Uterus (tissue), 2 donors: Measurements from ENCODE around the gene PLEKHD1.

Experiments used
- POLR2A ChIP-seq, 2 donors: fragments of 450-650 bp; IDR thresholded peaks; one replicate each; pipeline ENCODE4 v1.6.1; 2016; ENCODE audit warnings: antibody characterized with exemption in 2 of 2, mild to moderate bottlenecking in 1 of 2, moderate library complexity in 1 of 2
- TF ChIP-seq, protein P1 (sequence below), 4 experiments: fragments of 200-600 bp in 2 of 4; fragments of 450-650 bp in 2 of 4; sonication (generic) in 2 of 4; IDR thresholded peaks; one replicate each; pipeline ENCODE4 v1.5.1; 2016 to 2019; ENCODE audit warnings: antibody characterized with exemption in 4 of 4, mild to moderate bottlenecking in 2 of 4, moderate library complexity in 1 of 4

DNA sequence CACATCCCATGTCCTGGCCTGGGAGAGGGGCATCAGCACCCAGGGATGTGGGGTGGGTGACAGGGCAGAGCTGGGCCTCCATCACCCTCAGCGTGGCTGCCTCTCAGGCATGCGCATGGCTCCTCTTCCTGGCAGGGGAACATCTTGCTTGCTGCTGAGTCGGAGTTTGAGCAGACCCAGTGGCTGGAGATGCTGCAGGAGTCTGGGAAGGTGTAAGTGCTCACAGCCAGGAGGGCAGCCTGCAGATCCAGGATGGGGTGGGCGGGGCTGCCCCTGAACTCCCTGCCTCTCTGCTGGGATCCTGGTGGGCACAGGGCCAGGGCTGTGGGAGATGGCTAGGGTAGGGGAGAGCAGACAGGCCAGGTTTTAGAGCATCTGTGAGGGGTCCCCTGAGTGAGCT is 16.2 kb downstream of the PLEKHD1 start:
- TF ChIP-seq, protein P1, sequence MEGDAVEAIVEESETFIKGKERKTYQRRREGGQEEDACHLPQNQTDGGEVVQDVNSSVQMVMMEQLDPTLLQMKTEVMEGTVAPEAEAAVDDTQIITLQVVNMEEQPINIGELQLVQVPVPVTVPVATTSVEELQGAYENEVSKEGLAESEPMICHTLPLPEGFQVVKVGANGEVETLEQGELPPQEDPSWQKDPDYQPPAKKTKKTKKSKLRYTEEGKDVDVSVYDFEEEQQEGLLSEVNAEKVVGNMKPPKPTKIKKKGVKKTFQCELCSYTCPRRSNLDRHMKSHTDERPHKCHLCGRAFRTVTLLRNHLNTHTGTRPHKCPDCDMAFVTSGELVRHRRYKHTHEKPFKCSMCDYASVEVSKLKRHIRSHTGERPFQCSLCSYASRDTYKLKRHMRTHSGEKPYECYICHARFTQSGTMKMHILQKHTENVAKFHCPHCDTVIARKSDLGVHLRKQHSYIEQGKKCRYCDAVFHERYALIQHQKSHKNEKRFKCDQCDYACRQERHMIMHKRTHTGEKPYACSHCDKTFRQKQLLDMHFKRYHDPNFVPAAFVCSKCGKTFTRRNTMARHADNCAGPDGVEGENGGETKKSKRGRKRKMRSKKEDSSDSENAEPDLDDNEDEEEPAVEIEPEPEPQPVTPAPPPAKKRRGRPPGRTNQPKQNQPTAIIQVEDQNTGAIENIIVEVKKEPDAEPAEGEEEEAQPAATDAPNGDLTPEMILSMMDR (IDR thresholded peaks at IDR 0.05) = no peak
- TF ChIP-seq POLR2A (IDR thresholded peaks at IDR 0.05) = no peak
